Right cardiac atrium (tissue), 5 donors: ENCODE data around the gene MACF1. TPM values are rescaled to one million over a fixed set of nuclear protein-coding genes. Genes with fewer than 3 reads are reported as not detected.
"Not testable (repeated sequence)": the region's sequence is repeated elsewhere in the genome, so short reads cannot be mapped to it uniquely, and the experiment has no call there.

Experiments
- ATAC-seq, 2 donors: fragments of 200-7000 bp; cut with Tn5 transposase; one replicate each; pipeline versions ENCODE4 v1.8.0 to v1.9.1; 2020; ENCODE audit warnings: moderate library complexity in 2 of 2, mild to moderate bottlenecking in 1 of 2
- DNase-seq, 3 donors: peaks; one replicate each; pipeline ENCODE4 v3.0.0-alpha.2; 2020
- H3K27ac ChIP-seq: one replicate; pipeline ENCODE4 v1.5.1; 2013; ENCODE audit warnings: mild to moderate bottlenecking, low read length, control low read depth, moderate library complexity
- H3K27me3 ChIP-seq: one replicate; pipeline ENCODE4 v1.6.1; 2013; ENCODE audit not compliant: control insufficient read depth, insufficient read depth
- H3K4me1 ChIP-seq: one replicate; pipeline ENCODE4 v1.6.1; 2013; ENCODE audit warnings: low read length; ENCODE audit not compliant: control insufficient read depth, insufficient read depth
- H3K4me3 ChIP-seq: one replicate; pipeline ENCODE4 v1.5.1; 2013; ENCODE audit warnings: low read length, control low read depth
- H3K9me3 ChIP-seq: one replicate; pipeline ENCODE4 v1.6.1; 2013; ENCODE audit warnings: low read length; ENCODE audit not compliant: control insufficient read depth
- WGBS: extraction: QIAGEN DNeasy Blood & Tissue Kit; methylation state at CpG from one replicate; pipeline ENCODE4 v1.1.7; 2013; 5-methylcytosine and 5-hydroxymethylcytosine counted together
- intact Hi-C, 4 donors: fragments of 100-400 bp; cut with DNase I; formaldehyde crosslinking; loops; one replicate each; pipeline versions ENCODE4 v1.11.0 to v1.14.0; 2022 to 2023
- polyA plus RNA-seq: library from polyadenylated mRNA; stranded (reverse); fragments of 200-250 nt; gene quantifications from one replicate; pipeline ENCODE4 v1.2.3, GENCODE V29; 2013
- total RNA-seq, 4 donors: library from RNA; stranded (reverse); fragmentation: NEBNext Ultra II Directional; extraction: Animal tissue kit (Norgen Biotek cat#: 25700); gene quantifications; one replicate each; pipeline ENCODE4 v1.2.1, GENCODE V29; 2021
- donor health status: healthy with polysubstance abuse.
- donor health status: DM: no; HTN: yes; CAD: no.
- donor health status: DM: no; HTN: no; CAD: no.
- donor health status: DM: no; HTN: yes; CAD: no; lungs with severe emphysema.
- donor health status: DM: yes; HTN: yes; CAD: no.

Gene MACF1
- total and polyA plus RNA-seq, 5 donors: 145 to 359 (median 316) TPM

GRCh38 chr1:39524171-39524570 is 319.7 kb downstream of the MACF1 start:
- no peak for DNase-seq
- 61% methylated on average over 6 of the region's 6 CpGs for WGBS

DNA sequence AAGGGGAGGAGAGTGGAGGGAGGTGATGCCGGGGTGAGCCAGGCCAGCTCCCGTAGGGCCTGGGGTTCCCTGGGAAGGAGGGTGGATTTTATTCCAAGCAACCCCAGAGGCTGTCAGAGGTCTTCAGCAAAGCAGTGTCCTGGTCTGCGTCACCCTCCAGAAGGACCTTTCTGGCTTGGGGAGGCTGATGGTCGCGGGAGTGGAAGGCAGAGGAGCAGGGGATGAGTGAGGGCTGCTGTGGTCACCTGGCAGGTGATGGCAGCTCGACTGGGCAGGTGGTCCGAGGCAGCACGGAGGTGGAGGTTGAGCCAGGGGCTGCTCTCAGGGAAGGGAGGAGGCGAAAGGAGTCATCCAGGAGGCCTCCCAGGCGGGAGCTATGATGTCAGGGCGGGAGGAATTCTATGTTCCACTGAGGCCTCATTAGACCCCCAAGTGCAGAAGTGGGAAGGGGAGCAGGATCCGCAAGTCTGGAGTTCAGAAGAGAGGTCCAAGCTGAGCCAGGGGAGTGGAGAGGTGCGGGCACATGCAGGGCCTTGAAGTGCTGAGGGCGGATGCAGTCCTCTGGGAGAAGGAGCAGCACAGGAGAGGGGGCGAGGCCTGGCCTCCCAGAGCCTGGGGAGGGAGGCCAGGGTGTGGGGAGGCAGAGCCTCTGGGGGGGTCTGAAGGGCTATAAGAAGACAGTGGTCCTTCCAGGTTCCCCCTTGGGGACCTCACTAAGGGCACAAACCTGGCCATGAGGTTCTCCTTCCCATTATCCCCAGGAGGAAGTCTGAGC is 320.3 kb downstream of the MACF1 start:
- intact Hi-C loops: no loop called here
- 88% methylated on average over 15 of the region's 15 CpGs for WGBS
- no peak for ATAC-seq
- no peaks in the 10 kb centered on the region for H3K9me3 ChIP-seq
- H3K4me1 ChIP-seq: no peaks in the 10 kb centered on the region
- H3K4me3 ChIP-seq: no peak overlapping the region
- H3K27ac ChIP-seq: no peak overlapping the region
- no peaks in the 10 kb centered on the region for H3K27me3 ChIP-seq
- DNase-seq: no peak

More at GRCh38 chr1:39524171-39524570, 319.7 kb downstream of the MACF1 start:
- Histone ChIP-seq H3K27ac (no peak overlapping the region), H3K4me1 (no peaks in the 10 kb centered on the region), H3K27me3 (no peaks in the 10 kb centered on the region), H3K4me3 (no peak overlapping the region), H3K9me3 (no peaks in the 10 kb centered on the region)
- ATAC-seq: no peak
- intact Hi-C loops: no loop called here

DNA sequence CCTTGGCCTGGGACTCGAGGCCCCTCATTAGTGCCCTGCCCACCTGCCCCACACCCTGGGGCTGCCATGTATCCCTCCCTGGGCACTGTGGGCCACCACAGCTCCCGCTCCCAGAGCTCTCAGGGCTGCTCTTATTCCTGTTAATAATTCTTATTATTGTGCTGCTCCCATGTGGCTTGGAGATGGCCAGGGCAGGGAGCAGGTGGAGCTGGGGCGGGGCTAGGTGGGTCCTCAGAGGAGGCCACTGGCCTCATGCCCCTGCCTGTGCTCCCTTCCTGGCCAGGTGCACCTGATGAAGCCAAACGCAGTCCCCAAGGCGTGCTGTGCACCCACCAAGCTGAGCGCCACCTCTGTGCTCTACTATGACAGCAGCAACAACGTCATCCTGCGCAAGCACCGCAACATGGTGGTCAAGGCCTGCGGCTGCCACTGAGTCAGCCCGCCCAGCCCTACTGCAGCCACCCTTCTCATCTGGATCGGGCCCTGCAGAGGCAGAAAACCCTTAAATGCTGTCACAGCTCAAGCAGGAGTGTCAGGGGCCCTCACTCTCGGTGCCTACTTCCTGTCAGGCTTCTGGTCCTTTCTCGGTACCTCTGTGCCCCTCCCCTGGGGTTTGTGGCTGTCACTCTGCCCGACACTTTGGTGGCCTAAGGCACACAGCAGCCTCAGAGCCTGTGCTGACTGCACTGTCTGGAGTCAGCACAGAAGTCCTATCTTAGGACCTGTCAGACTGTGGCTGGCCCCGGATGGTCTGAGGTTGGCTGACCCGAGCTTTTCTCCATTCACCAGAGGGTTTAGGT is 321.1 kb downstream of the MACF1 start:
- 84% methylated on average over 17 of the region's 17 CpGs for WGBS
- no peak overlapping the region for H3K4me3 ChIP-seq
- H3K4me1 ChIP-seq: no peaks in the 10 kb centered on the region
- H3K9me3 ChIP-seq: no peaks in the 10 kb centered on the region
- intact Hi-C loops: no loop called here
- no peak for DNase-seq
- H3K27me3 ChIP-seq: no peaks in the 10 kb centered on the region
- peak; percentile 29 to 53 for ATAC-seq
- peak overlapping the region; percentile 72 for H3K27ac ChIP-seq

GRCh38 chr1:39526466-39527189 is 322.1 kb downstream of the MACF1 start:
- Histone ChIP-seq H3K27ac (no peak overlapping the region), H3K4me1 (no peaks in the 10 kb centered on the region), H3K9me3 (no peaks in the 10 kb centered on the region), H3K27me3 (no peaks in the 10 kb centered on the region), H3K4me3 (no peak overlapping the region)
- intact Hi-C loops: no loop called here
- DNase-seq (no peak), ATAC-seq (no peak)
- 95% methylated on average over 11 of the region's 11 CpGs for WGBS

DNA sequence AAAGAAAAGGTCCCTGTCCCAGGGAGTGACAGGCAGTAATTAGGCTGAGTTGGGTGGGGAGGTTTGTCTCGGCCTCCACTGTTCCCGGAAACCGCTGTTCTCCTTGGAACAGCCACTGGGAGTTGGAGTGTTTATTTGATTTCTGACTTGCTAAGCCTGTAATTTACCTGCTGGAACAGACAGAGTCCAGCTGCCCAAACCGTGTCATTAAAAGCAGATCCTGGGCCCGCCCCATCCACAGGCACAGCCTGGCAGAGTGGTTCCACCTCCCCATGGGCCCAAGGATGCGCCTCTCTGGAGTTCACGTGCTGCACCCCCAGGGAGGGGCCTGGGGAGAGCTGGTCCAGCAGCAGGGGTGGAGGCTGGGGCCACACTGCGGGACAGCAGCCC is 322.7 kb downstream of the MACF1 start:
- ATAC-seq, H3K4me3 ChIP-seq, H3K4me1 ChIP-seq, H3K9me3 ChIP-seq, H3K27ac ChIP-seq, H3K27me3 ChIP-seq, intact Hi-C loops, DNase-seq: not testable (repeated sequence)
- 92% methylated on average over 8 of the region's 8 CpGs for WGBS

GRCh38 chr1:39528082-39528481 is 323.6 kb downstream of the MACF1 start:
- ATAC-seq (no peak), DNase-seq (no peak)
- Histone ChIP-seq H3K9me3 (no peaks in the 10 kb centered on the region), H3K4me3 (no peak overlapping the region), H3K27ac (no peak overlapping the region), H3K4me1 (no peaks in the 10 kb centered on the region), H3K27me3 (no peaks in the 10 kb centered on the region)
- intact Hi-C loops: no loop called here
- 86% methylated on average over 4 of the region's 4 CpGs for WGBS

DNA sequence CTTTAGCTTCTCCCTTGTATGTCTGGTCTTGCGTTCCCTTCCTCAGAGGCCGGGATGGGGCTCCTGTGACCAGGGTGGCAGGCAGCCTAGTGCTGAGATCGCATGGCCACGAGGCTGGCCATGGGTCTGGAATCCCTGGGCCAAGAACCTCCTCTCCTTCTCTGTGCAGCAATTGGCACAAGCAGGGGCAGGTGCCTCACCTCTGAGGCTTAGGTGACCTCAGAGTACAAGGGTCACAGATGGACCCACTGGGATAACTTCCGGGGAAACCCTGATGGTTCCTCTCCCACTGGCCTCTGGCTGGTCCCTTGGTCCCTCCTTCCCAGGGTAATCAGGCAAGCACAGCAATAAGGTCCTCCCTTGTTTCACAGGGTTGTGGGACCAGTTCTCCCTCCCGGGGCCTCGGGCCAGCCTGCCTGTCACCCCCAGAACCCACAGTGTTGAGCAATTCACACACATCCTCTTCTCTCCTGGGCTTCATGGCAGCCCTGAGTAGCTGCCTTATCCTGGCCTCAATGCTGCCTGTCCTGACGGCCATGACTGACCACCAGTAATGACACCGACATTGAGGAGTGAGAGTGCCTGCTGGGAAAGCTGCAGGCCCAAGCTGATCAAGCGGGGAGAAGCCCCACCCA is 325.5 kb downstream of the MACF1 start:
- H3K27me3 ChIP-seq: no peaks in the 10 kb centered on the region
- no peak overlapping the region for H3K27ac ChIP-seq
- 92% methylated on average over 10 of the region's 10 CpGs for WGBS
- H3K4me1 ChIP-seq: no peaks in the 10 kb centered on the region
- intact Hi-C loops: loop anchor here in 2 of 4 donors (5.0 to 10.0 kb wide), 2 partner anchors 45 to 433 kb away; no protein-coding TSS in a partner anchor
- H3K4me3 ChIP-seq: no peak overlapping the region
- no peaks in the 10 kb centered on the region for H3K9me3 ChIP-seq
- ATAC-seq: peak in 1 of 2 donors; percentile 25
- peak in 1 of 3 donors; percentile 12 for DNase-seq

DNA sequence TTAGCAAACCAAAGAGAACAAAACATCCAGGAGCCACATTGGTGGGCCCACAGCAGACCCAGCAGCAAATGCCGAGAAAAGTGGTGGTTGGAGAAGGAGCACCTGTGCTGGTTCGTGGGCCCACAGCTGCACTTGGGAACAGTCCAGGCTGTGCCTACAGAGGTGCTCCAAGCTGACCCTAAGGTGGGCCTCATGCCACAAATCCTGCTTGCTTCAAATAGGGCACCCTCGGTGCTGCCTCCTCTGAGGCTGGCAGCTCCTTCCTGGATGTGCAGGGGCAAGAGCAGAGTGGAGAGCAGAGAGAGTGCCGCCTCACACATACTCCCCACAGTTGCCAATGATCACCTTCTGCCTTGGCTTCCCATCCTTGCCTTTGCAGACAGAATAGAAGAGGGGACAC is 327.0 kb downstream of the MACF1 start:
- 91% methylated on average over 4 of the region's 4 CpGs for WGBS
- no peak overlapping the region for H3K4me3 ChIP-seq
- intact Hi-C loops: loop anchor here in 2 of 4 donors (5.0 to 10.0 kb wide), 2 partner anchors 47 to 434 kb away; no protein-coding TSS in a partner anchor
- H3K4me1 ChIP-seq: no peaks in the 10 kb centered on the region
- H3K27ac ChIP-seq: no peak overlapping the region
- no peaks in the 10 kb centered on the region for H3K27me3 ChIP-seq
- DNase-seq (peak in 1 of 3 donors; percentile 18), ATAC-seq (no peak)
- no peaks in the 10 kb centered on the region for H3K9me3 ChIP-seq

DNA sequence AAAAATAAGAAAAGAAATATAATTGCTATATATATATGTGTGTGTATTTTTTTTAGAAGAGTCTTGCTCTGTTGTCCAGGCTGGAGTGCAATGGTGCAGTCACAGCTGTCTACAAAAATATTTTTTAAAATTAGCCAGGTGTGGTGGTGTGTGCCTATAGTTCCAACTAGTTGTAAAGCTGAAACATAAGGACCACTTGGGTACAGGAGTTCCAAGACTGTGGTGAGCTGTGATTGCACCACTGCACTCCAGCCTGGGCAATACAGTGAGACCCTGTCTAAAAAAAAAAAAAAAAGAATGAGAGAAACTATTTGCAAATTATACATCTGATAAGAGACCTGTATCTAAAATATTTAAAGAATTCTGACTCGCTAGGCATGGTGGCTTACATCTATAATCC is 328.9 kb downstream of the MACF1 start:
- H3K4me3 ChIP-seq: no peak overlapping the region
- intact Hi-C loops: loop anchor here in 2 of 4 donors (5.0 to 10.0 kb wide), 2 partner anchors 49 to 436 kb away; no protein-coding TSS in a partner anchor
- no peak for ATAC-seq
- H3K27me3 ChIP-seq: no peaks in the 10 kb centered on the region
- no peaks in the 10 kb centered on the region for H3K4me1 ChIP-seq
- no peak overlapping the region for H3K27ac ChIP-seq
- H3K9me3 ChIP-seq: no peaks in the 10 kb centered on the region
- DNase-seq: no peak
- 96% methylated on average over 1 of the region's 1 CpG for WGBS
